ENCODE measurements around the gene F10.

F10 gene

DNA sequence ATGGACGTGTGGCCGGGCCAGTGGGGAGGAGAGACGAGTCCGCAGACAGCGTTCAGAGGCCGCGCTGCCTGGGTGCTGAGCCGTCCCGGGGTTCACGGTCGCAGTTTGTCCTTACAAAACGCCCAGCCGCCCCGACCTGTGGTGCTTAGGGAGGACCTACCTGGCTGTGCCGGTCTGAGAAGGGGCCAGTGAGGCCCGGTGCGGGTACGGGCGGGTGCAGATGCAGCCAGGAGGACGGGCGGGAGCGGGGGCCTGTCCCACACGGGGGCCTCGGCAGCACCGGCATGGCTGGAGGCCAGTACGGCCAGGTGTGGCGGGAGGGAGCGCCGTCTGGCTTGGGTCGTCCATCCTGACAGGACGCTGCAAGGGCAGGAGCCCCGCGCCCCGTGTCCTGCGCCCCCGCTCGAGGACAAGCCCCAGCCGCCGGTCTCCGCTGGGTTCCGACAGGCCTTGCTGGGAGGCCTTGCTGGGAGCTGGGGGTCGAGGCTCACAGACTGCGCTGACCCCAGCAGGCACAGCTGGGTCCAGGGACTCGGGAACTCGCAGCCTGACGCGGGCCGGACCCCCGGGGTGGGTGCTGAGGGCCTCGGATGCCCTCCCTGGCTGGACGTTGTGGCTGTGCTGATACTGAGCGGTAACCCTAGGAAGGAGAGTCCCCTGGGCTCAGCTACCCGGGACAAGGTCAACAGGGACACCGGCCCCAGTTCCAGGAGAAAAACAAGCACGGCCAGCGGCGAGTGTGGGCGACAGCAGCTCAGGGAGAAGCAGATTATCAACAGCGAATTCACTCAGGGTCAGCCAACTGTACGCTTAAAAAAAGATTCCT, 30.6 kb downstream of the F10 start:
- Histone ChIP-seq H3K4me2 (ENCODE audit: insufficient read depth, low read length, poor library complexity, severe bottlenecking) (peak overlapping the region; percentile 91), H2AFZ (ENCODE audit: low read length) (peak overlapping the region; percentile 95), H4K91ac (ENCODE audit: low read depth, low read length, poor library complexity) (peak overlapping the region; percentile 68), H3K9ac (ENCODE audit: low read depth, low read length, poor library complexity) (peak overlapping the region; percentile 97), H3K14ac (ENCODE audit: low read length) (peak overlapping the region; percentile 84), H3K4ac (ENCODE audit: low read length) (peak overlapping the region; percentile 94), H3K27ac (replicated peaks; ENCODE audit: low read length) (no peak overlapping the region), H2BK5ac (ENCODE audit: low read length) (peak overlapping the region; percentile 77), H3K4me3 (ENCODE audit: low read length in 2 of 2) (peak overlapping the region; percentile 42 to 74), H2BK120ac (ENCODE audit: low read depth, low read length) (peak overlapping the region; percentile 94), H4K8ac (ENCODE audit: low read depth, low read length) (peak overlapping the region; percentile 97), H2AK5ac (ENCODE audit: low read depth, low read length) (peak overlapping the region; percentile 81), H3K79me1 (ENCODE audit: low read depth, low read length) (no peaks in the 10 kb centered on the region), H2BK15ac (ENCODE audit: low read length) (peak overlapping the region; percentile 99), H3K18ac (ENCODE audit: low read length) (peak overlapping the region; percentile 98), H3K27me3 (ENCODE audit: control insufficient read depth in 3 of 3, insufficient read depth in 3 of 3, low read depth in 1 of 3, low read length in 3 of 3) (peaks cover 0 to 20% (median 19%) of the 10 kb centered on the region in 3 experiments), H3K23ac (ENCODE audit: low read depth, low read length, poor library complexity) (peak overlapping the region; percentile 92), H2BK12ac (ENCODE audit: low read length) (peak overlapping the region; percentile 99), H3K36me3 (replicated peaks in 1 of 2; ENCODE audit: control insufficient read depth in 2 of 2, insufficient read depth in 2 of 2, low read length in 2 of 2) (no peaks in the 10 kb centered on the region), H3K9me3 (replicated peaks in 1 of 2; ENCODE audit: control insufficient read depth in 2 of 2, insufficient read depth in 1 of 2, low read depth in 1 of 2, low read length in 2 of 2) (peaks cover 0 to 3% of the 10 kb centered on the region in 2 donors), H3K4me1 (ENCODE audit: control insufficient read depth in 2 of 2, insufficient read depth in 1 of 2, low read depth in 1 of 2, low read length in 2 of 2) (peaks cover 10 to 18% of the 10 kb centered on the region in 2 donors)
- whole genome bisulfite sequencing, 2 donors (ENCODE audit: extremely low coverage in 2 of 2, insufficient read length in 2 of 2, insufficient replicate concordance in 1 of 2), result no CpG with 5 or more reads among the region's 60 CpGs
- DNase-seq (ENCODE audit: low spot score), result peak; percentile 67

DNA sequence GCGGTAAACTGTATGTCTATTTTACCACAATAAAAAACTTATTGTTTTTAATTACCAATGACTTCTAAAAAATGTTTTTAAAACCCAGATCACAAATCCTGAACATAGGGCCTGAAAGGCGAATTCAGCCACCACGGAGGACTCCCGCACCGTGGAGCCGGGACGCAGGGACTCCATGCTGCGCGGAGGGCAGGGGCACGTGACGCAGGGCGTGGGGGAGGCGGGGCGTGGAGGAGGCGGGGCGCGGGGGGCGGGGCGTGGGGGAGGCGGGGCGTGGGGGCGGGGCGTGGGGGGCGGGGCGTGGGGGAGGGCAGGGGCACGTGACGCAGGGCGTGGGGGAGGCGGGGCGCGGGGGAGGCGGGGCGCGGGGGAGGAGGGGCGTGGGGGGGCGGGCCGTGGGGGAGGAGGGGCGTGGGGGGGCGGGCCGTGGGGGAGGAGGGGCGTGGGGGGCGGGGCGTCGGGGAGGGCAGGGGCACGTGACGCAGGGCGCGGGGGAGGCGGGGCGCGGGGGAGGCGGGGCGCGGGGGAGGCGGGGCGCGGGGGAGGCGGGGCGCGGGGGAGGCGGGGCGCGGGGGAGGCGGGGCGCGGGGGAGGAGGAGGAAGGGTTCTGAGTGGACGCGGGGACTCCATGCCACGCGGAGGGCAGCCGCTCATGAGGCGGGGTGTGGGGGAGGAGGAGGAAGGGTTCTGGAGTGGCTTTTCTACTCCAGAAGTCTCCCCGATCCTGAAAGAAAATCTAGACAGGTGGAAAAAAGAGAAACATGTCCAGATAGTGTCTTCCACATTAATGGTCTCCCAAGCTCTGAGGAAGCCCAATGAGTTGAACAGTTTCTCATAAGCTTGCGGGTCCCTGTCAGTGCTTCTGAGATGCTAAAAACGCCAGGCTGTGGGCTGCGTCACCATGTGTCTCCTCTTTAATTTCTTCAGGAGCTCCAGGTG, 31.5 kb downstream of the F10 start:
- no peak overlapping the region for H4K8ac ChIP-seq (ENCODE audit: low read depth, low read length)
- H3K9me3 ChIP-seq (replicated peaks in 1 of 2; ENCODE audit: control insufficient read depth in 2 of 2, insufficient read depth in 1 of 2, low read depth in 1 of 2, low read length in 2 of 2), result peaks cover 0 to 3% of the 10 kb centered on the region in 2 donors
- H2BK120ac ChIP-seq (ENCODE audit: low read depth, low read length), result peak overlapping the region; percentile 93
- no peaks in the 10 kb centered on the region for H3K36me3 ChIP-seq (replicated peaks in 1 of 2; ENCODE audit: control insufficient read depth in 2 of 2, insufficient read depth in 2 of 2, low read length in 2 of 2)
- no peak overlapping the region for H3K14ac ChIP-seq (ENCODE audit: low read length)
- no peak overlapping the region for H4K91ac ChIP-seq (ENCODE audit: low read depth, low read length, poor library complexity)
- no peak overlapping the region for H3K18ac ChIP-seq (ENCODE audit: low read length)
- peak; percentile 32 for DNase-seq (ENCODE audit: low spot score)
- peak overlapping the region; percentile 77 for H2BK5ac ChIP-seq (ENCODE audit: low read length)
- peak overlapping the region; percentile 91 for H3K4me2 ChIP-seq (ENCODE audit: insufficient read depth, low read length, poor library complexity, severe bottlenecking)
- H2BK12ac ChIP-seq (ENCODE audit: low read length), result no peak overlapping the region
- no peak overlapping the region for H3K4ac ChIP-seq (ENCODE audit: low read length)
- WGBS, 2 donors (ENCODE audit: extremely low coverage in 2 of 2, insufficient read length in 2 of 2, insufficient replicate concordance in 1 of 2), result no CpG with 5 or more reads among the region's 76 CpGs
- H3K4me1 ChIP-seq (ENCODE audit: control insufficient read depth in 2 of 2, insufficient read depth in 1 of 2, low read depth in 1 of 2, low read length in 2 of 2), result peaks cover 17 to 25% of the 10 kb centered on the region in 2 donors
- peak overlapping the region; percentile 95 for H2AFZ ChIP-seq (ENCODE audit: low read length)
- H3K27ac ChIP-seq (replicated peaks; ENCODE audit: low read length), result no peak overlapping the region
- no peak overlapping the region for H2BK15ac ChIP-seq (ENCODE audit: low read length)
- no peak overlapping the region for H2AK5ac ChIP-seq (ENCODE audit: low read depth, low read length)
- H3K79me1 ChIP-seq (ENCODE audit: low read depth, low read length), result no peaks in the 10 kb centered on the region
- H3K9ac ChIP-seq (ENCODE audit: low read depth, low read length, poor library complexity), result no peak overlapping the region
- no peak overlapping the region for H3K23ac ChIP-seq (ENCODE audit: low read depth, low read length, poor library complexity)
- H3K4me3 ChIP-seq (ENCODE audit: low read length in 2 of 2), result peak overlapping the region in 1 of 2 donors; percentile 42
- peaks cover 0 to 20% (median 19%) of the 10 kb centered on the region in 3 experiments for H3K27me3 ChIP-seq (ENCODE audit: control insufficient read depth in 3 of 3, insufficient read depth in 3 of 3, low read depth in 1 of 3, low read length in 3 of 3)

DNA sequence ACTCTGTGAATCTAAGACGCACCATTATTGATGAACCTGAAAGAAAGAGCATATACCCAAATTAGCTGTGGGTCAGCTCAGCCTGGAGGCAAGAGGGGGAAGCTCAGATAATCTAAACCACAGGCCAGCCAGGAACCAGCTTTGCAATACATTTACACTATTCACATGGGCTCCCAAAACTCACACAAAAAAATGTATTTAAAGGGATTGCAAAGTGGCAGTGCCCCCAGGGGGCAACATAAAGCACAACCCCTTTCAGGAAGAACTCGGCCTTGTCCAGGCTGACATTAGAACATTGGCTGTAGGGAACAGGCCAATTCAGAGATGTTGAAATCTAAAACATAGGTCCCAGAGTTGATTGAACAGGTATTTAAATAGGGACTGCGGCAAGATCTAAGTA, 32.6 kb downstream of the F10 start:
- Histone ChIP-seq H2AFZ (ENCODE audit: low read length) (no peak overlapping the region), H3K27me3 (ENCODE audit: control insufficient read depth in 3 of 3, insufficient read depth in 3 of 3, low read depth in 1 of 3, low read length in 3 of 3) (peaks cover 0 to 28% (median 20%) of the 10 kb centered on the region in 3 experiments), H3K9me3 (replicated peaks in 1 of 2; ENCODE audit: control insufficient read depth in 2 of 2, insufficient read depth in 1 of 2, low read depth in 1 of 2, low read length in 2 of 2) (peaks cover 0 to 3% of the 10 kb centered on the region in 2 donors), H2BK5ac (ENCODE audit: low read length) (no peak overlapping the region), H4K91ac (ENCODE audit: low read depth, low read length, poor library complexity) (no peak overlapping the region), H3K14ac (ENCODE audit: low read length) (no peak overlapping the region), H3K4ac (ENCODE audit: low read length) (no peak overlapping the region), H3K4me1 (ENCODE audit: control insufficient read depth in 2 of 2, insufficient read depth in 1 of 2, low read depth in 1 of 2, low read length in 2 of 2) (peaks cover 18 to 27% of the 10 kb centered on the region in 2 donors), H2BK15ac (ENCODE audit: low read length) (no peak overlapping the region), H3K4me2 (ENCODE audit: insufficient read depth, low read length, poor library complexity, severe bottlenecking) (no peak overlapping the region), H2BK12ac (ENCODE audit: low read length) (no peak overlapping the region), H3K27ac (replicated peaks; ENCODE audit: low read length) (no peak overlapping the region), H3K4me3 (ENCODE audit: low read length in 2 of 2) (no peak overlapping the region), H3K23ac (ENCODE audit: low read depth, low read length, poor library complexity) (no peak overlapping the region), H4K8ac (ENCODE audit: low read depth, low read length) (no peak overlapping the region), H3K79me1 (ENCODE audit: low read depth, low read length) (no peaks in the 10 kb centered on the region), H3K9ac (ENCODE audit: low read depth, low read length, poor library complexity) (no peak overlapping the region), H2BK120ac (ENCODE audit: low read depth, low read length) (no peak overlapping the region), H2AK5ac (ENCODE audit: low read depth, low read length) (no peak overlapping the region), H3K36me3 (replicated peaks in 1 of 2; ENCODE audit: control insufficient read depth in 2 of 2, insufficient read depth in 2 of 2, low read length in 2 of 2) (no peaks in the 10 kb centered on the region), H3K18ac (ENCODE audit: low read length) (no peak overlapping the region)
- no peak for DNase-seq (ENCODE audit: low spot score)
- no CpG with 5 or more reads among the region's 3 CpGs for WGBS, 2 donors (ENCODE audit: extremely low coverage in 2 of 2, insufficient read length in 2 of 2, insufficient replicate concordance in 1 of 2)
